Measurements from ENCODE around the gene NAV1.

DNA sequence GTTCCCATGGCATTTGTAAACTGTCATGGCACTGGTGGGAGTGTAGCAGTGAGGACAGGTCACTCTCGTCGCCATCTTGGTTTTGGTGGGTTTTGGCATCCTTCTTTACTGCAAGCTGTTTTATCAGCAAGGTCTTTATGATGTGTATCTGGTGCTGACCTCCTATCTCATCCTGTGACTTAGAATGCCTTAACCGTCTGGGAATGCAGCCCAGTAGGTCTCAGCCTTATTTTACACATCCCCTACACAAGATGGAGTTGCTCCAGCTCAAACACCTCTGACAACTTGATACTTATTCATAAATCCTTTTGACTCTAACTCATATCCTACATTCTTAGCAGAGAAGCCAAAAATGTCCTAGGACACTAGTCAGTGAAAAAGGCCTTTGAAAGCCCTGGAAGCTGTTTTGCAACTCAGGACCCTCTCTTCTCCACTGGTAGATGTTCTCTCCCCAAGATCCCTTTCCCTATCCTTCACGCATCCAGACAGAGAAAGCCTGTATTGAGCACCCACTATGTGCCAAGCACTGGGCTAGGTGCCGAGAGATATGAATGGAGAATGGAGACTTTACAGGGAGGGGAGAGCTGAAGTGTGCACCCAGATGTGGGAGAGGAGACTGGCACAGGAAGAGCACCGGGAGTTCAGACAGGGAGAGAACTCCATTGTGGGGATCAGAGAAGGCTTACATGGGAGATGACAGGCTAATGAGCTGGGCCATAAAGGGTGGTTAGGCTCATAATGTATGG lies 25.3 kb upstream of the NAV1 start:
- TF ChIP-seq, protein P1, sequence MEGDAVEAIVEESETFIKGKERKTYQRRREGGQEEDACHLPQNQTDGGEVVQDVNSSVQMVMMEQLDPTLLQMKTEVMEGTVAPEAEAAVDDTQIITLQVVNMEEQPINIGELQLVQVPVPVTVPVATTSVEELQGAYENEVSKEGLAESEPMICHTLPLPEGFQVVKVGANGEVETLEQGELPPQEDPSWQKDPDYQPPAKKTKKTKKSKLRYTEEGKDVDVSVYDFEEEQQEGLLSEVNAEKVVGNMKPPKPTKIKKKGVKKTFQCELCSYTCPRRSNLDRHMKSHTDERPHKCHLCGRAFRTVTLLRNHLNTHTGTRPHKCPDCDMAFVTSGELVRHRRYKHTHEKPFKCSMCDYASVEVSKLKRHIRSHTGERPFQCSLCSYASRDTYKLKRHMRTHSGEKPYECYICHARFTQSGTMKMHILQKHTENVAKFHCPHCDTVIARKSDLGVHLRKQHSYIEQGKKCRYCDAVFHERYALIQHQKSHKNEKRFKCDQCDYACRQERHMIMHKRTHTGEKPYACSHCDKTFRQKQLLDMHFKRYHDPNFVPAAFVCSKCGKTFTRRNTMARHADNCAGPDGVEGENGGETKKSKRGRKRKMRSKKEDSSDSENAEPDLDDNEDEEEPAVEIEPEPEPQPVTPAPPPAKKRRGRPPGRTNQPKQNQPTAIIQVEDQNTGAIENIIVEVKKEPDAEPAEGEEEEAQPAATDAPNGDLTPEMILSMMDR (IDR thresholded peaks at IDR 0.05): no peak
- TF ChIP-seq EP300 (IDR thresholded peaks at IDR 0.05): no peak
- no peak for TF ChIP-seq POLR2A (IDR thresholded peaks at IDR 0.05)
